Central memory CD8-positive, alpha-beta T cell (primary cell): ENCODE measurements around the gene NCCRP1.

Source experiments
- ATAC-seq: fragments of 150-1000 bp; cut with Tn5 transposase; replicated peaks from 2 replicates; pipeline ENCODE4 v1.10.0; 2022; ENCODE audit warnings: mild to moderate bottlenecking, moderate FRiP score, moderate number of reproducible peaks; ENCODE audit not compliant: poor library complexity, severe bottlenecking; ENCODE audit errors: extremely low read depth
- DNase-seq, 2 donors: peaks; one replicate each; pipeline ENCODE4 v3.0.0; 2021; ENCODE audit warnings: low spot score in 2 of 2
- H3K27ac Mint-ChIP-seq: one replicate; pipeline ENCODE4 v1.8.0; 2022; ENCODE audit warnings: low read depth, mild to moderate bottlenecking, moderate library complexity, mixed read lengths
- H3K27me3 Mint-ChIP-seq: one replicate; pipeline ENCODE4 v1.8.0; 2022; ENCODE audit warnings: mixed read lengths
- H3K36me3 Mint-ChIP-seq: one replicate; pipeline ENCODE4 v1.8.0; 2022; ENCODE audit warnings: mild to moderate bottlenecking, moderate library complexity, mixed read lengths; ENCODE audit not compliant: insufficient read depth
- H3K4me1 Mint-ChIP-seq: one replicate; pipeline ENCODE4 v1.8.0; 2022; ENCODE audit warnings: mixed read lengths
- H3K4me3 Mint-ChIP-seq: one replicate; pipeline ENCODE4 v1.8.0; 2022; ENCODE audit warnings: mild to moderate bottlenecking, moderate library complexity, mixed read lengths
- H3K9me3 Mint-ChIP-seq: one replicate; pipeline ENCODE4 v1.8.0; 2022; ENCODE audit warnings: mixed read lengths

NCCRP1 gene

DNA sequence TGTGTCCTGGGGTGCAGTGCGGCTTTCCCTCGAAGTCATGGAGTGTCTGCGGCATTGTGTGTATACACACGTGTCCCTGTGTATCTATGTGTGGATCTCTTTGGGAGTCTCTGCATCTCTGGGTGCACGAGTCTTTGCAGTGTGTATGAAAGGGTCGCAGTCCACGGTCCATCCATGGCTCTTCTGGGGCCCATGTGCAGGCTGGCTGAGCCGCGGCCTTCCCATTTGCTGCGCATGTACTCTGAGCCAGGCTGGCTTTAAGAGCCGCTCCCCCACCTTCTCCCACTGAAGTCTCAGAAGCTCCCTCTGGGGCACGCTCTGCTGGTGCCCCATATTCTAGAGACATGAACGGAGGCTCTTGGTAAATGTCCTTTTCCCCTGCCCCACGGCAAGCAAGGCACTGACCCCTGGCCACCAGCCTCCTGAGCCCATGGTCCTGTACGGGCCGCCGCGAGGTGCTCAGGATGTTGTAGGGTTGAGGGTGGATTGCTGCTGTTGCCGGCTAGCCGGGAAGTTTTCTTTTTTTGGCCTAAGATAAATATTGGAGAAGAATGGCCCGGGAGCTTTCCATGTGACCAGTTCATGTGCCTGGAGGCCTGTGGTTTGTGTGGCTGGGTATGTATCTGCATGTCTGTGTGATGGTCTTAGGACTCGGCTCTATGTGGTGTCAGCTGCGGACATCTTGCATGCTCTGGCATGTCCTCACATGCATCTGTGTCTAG, 39.3 kb upstream of the NCCRP1 start:
- no peak overlapping the region for H3K4me3 Mint-ChIP-seq
- no peaks in the 10 kb centered on the region for H3K27me3 Mint-ChIP-seq
- H3K4me1 Mint-ChIP-seq = peaks cover 51% of the 10 kb centered on the region
- ATAC-seq = no peak
- H3K36me3 Mint-ChIP-seq = no peaks in the 10 kb centered on the region
- DNase-seq = no peak
- H3K9me3 Mint-ChIP-seq = no peaks in the 10 kb centered on the region
- no peak overlapping the region for H3K27ac Mint-ChIP-seq

DNA sequence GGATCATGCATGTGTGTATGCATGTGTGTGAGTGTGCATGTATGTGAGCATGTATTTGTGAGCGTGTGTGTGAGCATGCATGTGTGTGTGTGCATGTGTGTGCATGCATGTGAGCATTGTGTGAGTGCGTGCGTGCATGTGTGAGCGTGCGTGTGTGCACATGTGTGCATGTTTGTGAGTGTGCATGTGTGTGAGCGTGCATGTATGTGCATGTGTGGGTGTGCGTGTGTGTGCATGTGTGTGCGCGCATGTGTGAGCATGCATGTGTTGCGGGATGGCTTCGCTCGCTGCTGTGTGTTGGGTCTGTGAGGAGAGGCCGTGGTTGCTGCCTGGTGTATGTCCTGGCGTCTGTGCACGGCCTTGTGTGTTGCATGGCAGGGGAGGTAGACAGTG, 38.8 kb upstream of the NCCRP1 start:
- Mint-ChIP-seq H3K36me3 (peaks cover 2% of the 10 kb centered on the region), H3K9me3 (no peaks in the 10 kb centered on the region), H3K27ac (no peak overlapping the region), H3K4me1 (peaks cover 56% of the 10 kb centered on the region), H3K4me3 (no peak overlapping the region), H3K27me3 (no peaks in the 10 kb centered on the region)
- DNase-seq (no peak), ATAC-seq (no peak)

DNA sequence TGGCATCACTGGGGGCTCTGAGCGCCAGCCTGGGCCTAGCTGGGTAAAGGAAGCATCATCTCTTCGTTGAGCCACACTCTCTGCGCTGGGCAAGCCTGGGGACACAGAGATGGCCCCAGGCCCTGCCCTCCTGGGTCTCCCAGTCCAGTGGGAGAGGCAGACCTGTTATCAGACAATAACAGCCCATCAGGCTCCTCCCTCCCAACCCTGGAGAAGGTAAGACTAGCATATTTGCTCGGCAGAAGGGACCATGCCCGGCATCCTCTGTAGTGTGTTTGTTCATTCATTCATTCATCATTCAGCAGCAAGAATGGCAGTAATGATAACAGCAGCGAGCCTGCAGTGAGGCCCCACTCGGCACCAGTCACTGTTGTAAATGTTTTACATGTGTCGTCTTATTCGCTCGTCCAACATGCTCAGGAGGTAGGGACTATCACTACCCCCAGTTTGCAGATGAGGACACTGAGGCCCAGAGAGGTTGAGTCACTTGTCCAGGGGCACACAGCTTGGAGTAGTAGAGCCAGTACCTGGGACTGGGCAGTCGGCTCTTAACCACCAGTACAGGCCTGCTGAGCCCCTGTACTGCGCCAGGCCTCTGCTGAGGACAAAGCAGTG, 38.0 kb upstream of the NCCRP1 start:
- Mint-ChIP-seq H3K36me3 (peaks cover 2% of the 10 kb centered on the region), H3K27ac (no peak overlapping the region), H3K4me1 (peaks cover 55% of the 10 kb centered on the region), H3K27me3 (no peaks in the 10 kb centered on the region), H3K4me3 (no peak overlapping the region), H3K9me3 (no peaks in the 10 kb centered on the region)
- ATAC-seq (no peak), DNase-seq (no peak)

DNA sequence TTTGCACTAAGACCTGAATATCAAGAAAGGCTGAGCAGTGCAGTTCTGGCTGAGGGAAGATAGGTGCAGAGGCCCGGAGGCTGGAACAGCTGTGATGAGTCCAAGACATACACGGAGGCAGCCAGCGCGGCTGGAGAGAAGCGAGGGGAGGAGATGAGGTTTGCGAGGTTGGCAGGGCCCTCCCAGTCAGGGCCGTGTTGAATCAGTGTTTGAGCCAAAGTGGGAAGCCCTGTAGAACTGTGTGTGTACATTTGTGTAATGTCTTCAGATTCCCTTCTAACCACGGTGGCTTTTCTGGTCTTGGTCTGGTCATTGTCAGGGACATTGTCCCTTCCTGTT, 36.3 kb upstream of the NCCRP1 start:
- peak overlapping the region; percentile 75 for H3K27ac Mint-ChIP-seq
- H3K4me1 Mint-ChIP-seq = peaks cover 55% of the 10 kb centered on the region
- no peaks in the 10 kb centered on the region for H3K27me3 Mint-ChIP-seq
- ATAC-seq = no peak
- no peak overlapping the region for H3K4me3 Mint-ChIP-seq
- DNase-seq = no peak
- peaks cover 4% of the 10 kb centered on the region for H3K36me3 Mint-ChIP-seq
- H3K9me3 Mint-ChIP-seq = no peaks in the 10 kb centered on the region

DNA sequence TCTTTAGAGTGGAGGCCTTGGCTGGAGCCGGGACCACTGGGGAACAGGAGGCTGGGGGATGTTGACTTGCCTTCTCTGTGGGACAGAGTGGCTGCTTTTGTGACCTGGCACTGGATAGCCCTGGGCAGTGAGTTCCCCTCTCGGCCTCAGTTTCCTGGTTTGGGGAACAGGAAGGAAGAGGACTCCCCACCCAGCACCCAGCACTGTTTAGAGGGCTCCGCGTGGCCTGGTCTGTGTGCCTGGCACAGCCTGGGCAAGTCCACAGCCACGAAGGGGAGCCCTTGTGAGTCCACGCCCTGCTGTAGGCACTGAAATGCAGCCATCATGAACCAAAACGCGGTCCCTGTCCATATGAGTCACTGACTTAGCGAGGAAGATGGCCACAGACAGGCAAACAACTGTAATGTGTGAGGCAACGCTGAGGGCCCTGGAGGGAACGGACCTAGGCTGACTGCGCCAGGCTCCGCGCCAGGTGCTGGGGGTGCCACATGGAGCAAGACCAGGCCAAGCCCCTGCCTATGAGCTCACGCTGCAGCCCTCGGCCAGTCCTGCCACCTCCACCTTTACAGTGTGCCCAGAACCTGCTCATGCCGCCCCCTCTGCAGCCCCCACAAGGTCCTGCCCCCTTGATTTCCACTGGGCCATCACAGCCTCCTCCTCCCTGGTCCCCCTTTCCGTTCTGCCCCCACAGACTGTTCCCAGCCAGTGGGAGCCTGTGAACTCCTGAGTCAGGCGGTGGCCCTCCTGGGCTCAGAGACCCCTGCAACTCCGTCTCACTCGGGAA, 35.7 kb upstream of the NCCRP1 start:
- DNase-seq (no peak), ATAC-seq (no peak)
- Mint-ChIP-seq H3K27me3 (no peaks in the 10 kb centered on the region), H3K4me3 (no peak overlapping the region), H3K9me3 (no peaks in the 10 kb centered on the region), H3K4me1 (peaks cover 50% of the 10 kb centered on the region), H3K36me3 (peaks cover 4% of the 10 kb centered on the region), H3K27ac (peak overlapping the region; percentile 75)

DNA sequence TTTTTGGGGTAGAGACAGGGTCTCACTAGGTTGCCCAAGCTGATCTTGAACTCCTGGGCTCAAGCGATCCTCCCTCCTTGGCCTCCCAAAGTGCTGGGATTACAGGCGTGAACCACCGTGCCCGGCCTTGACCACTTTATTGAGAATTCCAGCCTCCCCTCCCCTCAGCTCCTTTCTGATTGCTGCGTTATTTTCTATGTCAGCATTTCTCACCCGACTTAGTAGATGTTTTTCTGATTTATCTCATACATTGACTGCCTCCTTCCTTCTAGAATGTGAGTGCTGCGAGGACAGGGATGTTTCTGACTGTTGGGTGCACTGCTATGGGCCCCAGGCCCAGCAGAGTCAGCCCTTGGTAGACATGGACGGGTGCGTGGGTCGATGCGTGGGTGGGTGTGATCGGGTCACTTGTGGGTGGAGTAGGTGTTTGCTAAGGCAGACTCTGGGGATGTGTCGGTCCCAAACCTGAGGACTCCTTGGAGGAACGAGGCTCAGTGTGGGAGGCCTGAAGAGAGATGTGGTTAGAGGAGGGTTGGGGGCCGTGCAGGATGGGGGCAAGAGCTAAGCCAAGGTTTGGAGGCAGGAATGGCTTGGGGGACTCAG, 34.2 kb upstream of the NCCRP1 start:
- peaks cover 4% of the 10 kb centered on the region for H3K36me3 Mint-ChIP-seq
- no peak for DNase-seq
- H3K4me3 Mint-ChIP-seq = no peak overlapping the region
- peaks cover 41% of the 10 kb centered on the region for H3K4me1 Mint-ChIP-seq
- no peaks in the 10 kb centered on the region for H3K27me3 Mint-ChIP-seq
- peak overlapping the region; percentile 83 for H3K27ac Mint-ChIP-seq
- ATAC-seq = no peak
- H3K9me3 Mint-ChIP-seq = no peaks in the 10 kb centered on the region

DNA sequence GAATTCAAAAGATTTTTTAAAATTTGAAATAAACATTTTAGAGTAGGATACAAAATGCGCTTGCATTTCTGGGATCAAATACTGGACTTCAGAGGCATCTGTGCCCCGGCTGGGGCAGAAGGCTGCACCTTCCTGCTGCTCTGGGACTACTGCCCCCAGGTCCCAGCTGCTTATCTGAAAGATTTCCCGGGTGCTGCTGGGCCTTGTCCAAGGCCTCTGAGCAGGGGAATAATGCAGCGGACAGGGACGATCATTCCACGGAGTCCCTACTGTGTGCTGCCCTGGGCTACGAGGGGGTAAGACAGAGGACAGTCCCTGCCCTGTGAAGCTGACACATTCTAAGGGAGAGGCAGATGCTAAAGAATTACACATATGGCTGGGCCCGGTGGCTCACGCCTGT, 33.1 kb upstream of the NCCRP1 start:
- H3K9me3 Mint-ChIP-seq = no peaks in the 10 kb centered on the region
- H3K4me3 Mint-ChIP-seq = no peak overlapping the region
- peaks cover 4% of the 10 kb centered on the region for H3K36me3 Mint-ChIP-seq
- peak overlapping the region; percentile 65 for H3K27ac Mint-ChIP-seq
- ATAC-seq = no peak
- H3K4me1 Mint-ChIP-seq = peaks cover 30% of the 10 kb centered on the region
- no peaks in the 10 kb centered on the region for H3K27me3 Mint-ChIP-seq
- DNase-seq = no peak

DNA sequence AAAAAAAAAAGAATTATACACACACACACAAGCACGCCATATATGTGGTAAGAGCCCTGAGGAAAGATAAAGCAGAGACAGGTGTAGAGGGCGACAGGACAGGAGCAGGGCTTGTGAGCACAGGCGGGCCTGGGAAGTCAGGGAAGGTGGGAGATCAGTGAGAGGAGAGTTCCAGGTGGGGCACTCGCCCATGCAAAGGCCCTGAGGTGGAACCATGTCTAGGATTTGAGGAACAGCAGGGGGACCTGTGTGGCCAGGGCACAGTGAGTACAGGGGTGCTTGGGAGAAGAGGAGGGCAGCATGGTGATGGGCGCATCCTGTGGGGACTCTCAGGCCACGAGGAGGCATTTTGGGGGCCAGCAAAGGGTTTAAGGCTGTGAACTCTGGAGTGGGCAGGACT, 32.5 kb upstream of the NCCRP1 start:
- peaks cover 24% of the 10 kb centered on the region for H3K4me1 Mint-ChIP-seq
- ATAC-seq (no peak), DNase-seq (no peak)
- H3K27ac Mint-ChIP-seq = peak overlapping the region; percentile 65
- no peaks in the 10 kb centered on the region for H3K9me3 Mint-ChIP-seq
- H3K27me3 Mint-ChIP-seq = no peaks in the 10 kb centered on the region
- H3K4me3 Mint-ChIP-seq = no peak overlapping the region
- H3K36me3 Mint-ChIP-seq = peaks cover 4% of the 10 kb centered on the region

DNA sequence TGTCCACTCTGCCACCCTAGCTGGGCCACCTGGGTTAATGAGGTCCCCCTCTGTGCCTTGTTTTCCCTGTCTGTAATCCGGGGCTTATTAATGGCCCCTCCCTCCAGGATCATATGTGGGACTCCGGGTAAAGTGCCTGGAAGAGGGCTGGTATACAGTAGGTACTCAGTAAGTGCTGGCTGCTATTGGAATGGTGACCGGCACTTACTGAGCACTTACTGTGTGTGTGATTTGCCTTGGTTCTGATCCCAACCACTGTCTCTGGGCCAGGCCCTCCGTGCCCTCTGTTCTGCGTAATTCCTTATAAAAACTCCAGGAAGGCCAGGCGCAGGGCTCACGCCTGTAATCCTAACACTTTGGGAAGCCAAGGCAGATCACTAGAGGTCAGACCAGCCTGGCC, 30.9 kb upstream of the NCCRP1 start:
- Mint-ChIP-seq H3K9me3 (no peaks in the 10 kb centered on the region), H3K4me1 (peaks cover 14% of the 10 kb centered on the region), H3K27me3 (no peaks in the 10 kb centered on the region), H3K36me3 (peaks cover 8% of the 10 kb centered on the region), H3K27ac (no peak overlapping the region), H3K4me3 (no peak overlapping the region)
- no peak for DNase-seq
- ATAC-seq = no peak

DNA sequence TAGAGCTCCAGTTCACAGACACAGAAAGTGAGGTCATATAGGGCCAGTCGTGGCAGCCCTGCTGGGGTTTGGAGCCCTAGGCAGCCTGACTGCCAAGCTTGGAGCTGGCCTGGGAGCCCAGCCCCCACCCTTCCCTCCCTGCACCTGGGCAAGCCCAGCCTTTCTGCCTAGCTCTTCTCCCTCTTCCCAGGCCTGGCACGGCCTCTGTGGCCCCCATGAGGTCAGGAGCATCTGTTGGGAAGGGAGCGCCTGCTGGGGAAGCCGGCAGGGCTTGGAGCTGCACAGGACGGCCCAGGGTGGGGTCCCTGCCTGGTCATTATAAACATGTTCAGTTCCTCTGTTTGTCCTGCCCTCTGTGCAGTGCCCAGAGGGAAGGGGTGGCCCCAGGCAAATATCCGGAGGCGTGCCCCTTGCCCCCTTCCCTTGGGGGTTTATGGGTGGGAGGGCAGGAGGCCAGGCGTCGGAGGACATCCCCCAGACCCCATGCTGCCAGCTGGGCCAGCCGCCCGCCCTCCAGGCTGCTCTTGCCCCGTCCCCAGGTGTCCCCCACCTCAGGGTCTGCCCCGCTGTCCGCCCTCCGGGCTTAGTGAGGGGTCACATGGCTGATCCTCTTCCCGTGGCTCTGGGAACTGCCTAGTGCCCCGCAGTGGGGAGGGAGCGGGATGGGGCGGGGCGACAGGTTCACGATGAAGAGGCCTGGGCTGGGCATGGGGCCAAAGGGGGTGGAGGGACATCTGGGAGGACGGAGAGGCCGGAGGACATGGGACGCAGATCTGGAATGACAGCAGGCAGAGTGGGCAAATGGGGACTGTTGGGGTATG, 30.0 kb upstream of the NCCRP1 start:
- no peak for ATAC-seq

DNA sequence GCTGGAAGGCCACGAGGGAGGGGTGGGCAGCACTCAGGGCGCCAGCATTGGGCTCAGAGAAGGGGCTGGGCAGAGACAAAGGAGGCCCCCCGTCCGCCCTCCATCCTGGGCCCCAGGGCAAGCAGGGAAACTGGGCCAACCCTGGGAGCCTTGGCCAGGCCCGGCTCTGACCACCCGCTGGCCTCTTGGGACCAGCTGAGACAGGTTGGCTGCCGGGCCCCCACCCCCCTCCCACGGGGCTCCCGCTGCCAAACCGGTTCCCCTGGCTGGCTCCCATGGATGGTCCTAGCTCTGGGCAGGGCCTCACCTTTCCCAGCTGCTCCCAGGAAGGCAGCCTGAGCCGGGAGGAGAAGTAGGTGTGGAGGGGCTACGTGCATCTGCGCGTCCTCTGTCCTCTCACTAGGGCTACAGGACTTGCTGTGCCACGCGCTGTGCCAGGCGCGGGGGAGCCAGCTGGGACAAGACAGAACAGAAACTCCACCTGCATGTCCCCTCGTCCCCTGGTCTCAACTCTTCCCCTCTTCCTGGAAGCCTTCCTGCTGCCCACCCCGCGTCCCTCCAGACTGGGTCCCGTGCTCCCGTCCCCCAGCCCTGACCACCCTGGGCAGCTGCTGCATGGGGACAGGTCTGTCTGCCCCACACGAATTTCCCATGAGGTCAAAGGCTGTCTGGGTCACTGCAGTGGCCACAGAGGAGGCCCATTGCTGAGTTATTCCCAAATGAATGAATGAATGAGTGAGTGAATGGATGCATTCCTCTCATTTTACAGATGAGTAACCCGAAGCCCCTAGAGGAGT, 29.1 kb upstream of the NCCRP1 start:
- Mint-ChIP-seq H3K9me3 (no peaks in the 10 kb centered on the region), H3K27ac (no peak overlapping the region), H3K4me3 (no peak overlapping the region), H3K4me1 (peaks cover 10% of the 10 kb centered on the region), H3K36me3 (peaks cover 8% of the 10 kb centered on the region), H3K27me3 (no peaks in the 10 kb centered on the region)
- DNase-seq (no peak), ATAC-seq (no peak)

More for the DNA sequence above, 30.0 kb upstream of the NCCRP1 start:
- Mint-ChIP-seq H3K27me3 (no peaks in the 10 kb centered on the region), H3K4me3 (no peak overlapping the region), H3K4me1 (peaks cover 14% of the 10 kb centered on the region), H3K27ac (no peak overlapping the region), H3K9me3 (no peaks in the 10 kb centered on the region), H3K36me3 (peaks cover 8% of the 10 kb centered on the region)
- DNase-seq = no peak
